Measurements from ENCODE around the gene FAAP20. TPM values are rescaled to one million over a fixed set of nuclear protein-coding genes. Genes with fewer than 3 reads are reported as not detected.

Gene FAAP20
- total and polyA plus RNA-seq, 3 donors from 2014 or later = 65.5 to 72.6 (median 72.0) TPM

DNA sequence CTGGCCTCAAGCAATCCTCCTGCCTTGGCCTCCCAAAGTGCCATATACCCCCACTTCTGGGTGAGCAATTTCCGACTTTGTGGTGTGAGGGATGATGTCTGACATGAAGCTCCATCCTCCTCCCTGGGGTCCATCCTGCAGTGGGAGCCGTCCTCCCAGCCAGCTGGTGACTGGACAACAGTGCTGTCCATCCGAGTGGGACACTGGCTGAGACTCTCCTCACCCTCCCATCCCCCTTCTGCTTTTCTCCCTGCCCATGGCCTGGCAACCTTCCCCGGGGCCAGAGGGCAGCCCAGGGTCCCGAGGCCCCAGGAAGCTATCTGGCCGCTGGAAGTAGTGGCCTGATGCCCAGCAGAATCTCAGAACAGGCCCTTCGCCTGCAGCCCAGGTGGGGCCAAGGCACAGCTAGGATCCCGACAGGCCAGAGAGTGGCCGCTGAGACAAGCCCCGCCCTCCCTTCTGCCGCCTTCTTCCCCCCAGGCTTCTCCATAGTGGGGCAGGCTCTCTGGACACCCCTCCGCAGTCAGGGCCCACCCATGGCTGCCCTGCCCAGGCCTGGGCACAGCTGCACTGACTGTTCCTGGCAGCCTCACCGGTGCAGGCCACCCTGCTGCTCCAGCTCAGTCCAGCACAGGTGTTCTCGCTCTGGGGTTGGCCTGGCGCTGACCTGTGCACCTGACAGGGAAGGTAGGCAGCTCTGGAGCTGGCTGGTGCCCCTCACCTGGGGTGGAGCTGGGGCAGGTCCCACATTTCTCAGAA is 8.4 kb upstream of the FAAP20 start:
- H3K36me3 ChIP-seq (ENCODE audit: low read depth, missing control alignments) = no peaks in the 10 kb centered on the region
- intact Hi-C loops (cut with DNase I; ENCODE audit: low total_unique reads) = loop anchor here (10.0 kb wide), 1 partner anchor 112 kb away; no protein-coding TSS in a partner anchor
- H3K9me3 ChIP-seq = no peaks in the 10 kb centered on the region
- no peak overlapping the region for H3K4me3 ChIP-seq
- H3K4me1 ChIP-seq = peaks cover 31% of the 10 kb centered on the region
- no peaks in the 10 kb centered on the region for H3K27me3 ChIP-seq
- no peak for DNase-seq
- WGBS, 2 donors = 88 to 96% methylated on average over 3 to 15 of the region's 15 CpGs
- no peak overlapping the region for H3K27ac ChIP-seq
- no peak for TF ChIP-seq POLR2A (IDR thresholded peaks at IDR 0.05)
- TF ChIP-seq, protein P1, sequence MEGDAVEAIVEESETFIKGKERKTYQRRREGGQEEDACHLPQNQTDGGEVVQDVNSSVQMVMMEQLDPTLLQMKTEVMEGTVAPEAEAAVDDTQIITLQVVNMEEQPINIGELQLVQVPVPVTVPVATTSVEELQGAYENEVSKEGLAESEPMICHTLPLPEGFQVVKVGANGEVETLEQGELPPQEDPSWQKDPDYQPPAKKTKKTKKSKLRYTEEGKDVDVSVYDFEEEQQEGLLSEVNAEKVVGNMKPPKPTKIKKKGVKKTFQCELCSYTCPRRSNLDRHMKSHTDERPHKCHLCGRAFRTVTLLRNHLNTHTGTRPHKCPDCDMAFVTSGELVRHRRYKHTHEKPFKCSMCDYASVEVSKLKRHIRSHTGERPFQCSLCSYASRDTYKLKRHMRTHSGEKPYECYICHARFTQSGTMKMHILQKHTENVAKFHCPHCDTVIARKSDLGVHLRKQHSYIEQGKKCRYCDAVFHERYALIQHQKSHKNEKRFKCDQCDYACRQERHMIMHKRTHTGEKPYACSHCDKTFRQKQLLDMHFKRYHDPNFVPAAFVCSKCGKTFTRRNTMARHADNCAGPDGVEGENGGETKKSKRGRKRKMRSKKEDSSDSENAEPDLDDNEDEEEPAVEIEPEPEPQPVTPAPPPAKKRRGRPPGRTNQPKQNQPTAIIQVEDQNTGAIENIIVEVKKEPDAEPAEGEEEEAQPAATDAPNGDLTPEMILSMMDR (IDR thresholded peaks at IDR 0.05) = no peak

DNA sequence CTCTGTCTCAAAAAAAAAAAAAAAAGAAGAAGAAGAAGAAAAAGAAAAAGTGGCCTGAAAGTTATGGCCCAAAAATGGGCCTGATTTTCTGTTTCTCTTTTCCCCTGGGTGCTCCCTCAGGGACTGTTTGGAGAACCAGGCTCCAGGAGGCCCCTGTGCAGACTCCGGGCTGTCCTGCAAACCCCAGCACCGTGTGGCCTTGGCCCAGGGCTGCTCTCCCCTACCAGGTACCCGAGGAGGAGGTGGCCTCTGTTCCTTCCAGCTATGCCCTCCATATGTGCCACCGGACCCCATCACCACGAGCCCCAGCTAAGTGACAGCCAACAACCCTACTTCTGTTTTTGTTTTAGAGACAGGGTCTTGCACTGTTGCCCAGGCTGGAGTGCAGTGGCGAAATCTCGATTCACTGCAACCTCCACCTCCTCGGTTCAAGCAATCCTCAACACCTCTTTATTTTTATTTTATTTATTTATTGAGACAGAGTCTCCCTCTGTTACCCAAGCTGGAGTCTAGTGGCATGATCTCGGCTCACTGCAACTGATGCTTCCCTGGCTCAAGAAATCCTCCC is 7.5 kb upstream of the FAAP20 start:
- no peak overlapping the region for H3K4me3 ChIP-seq
- peaks cover 23% of the 10 kb centered on the region for H3K4me1 ChIP-seq
- H3K27me3 ChIP-seq = no peaks in the 10 kb centered on the region
- DNase-seq = no peak
- H3K36me3 ChIP-seq (ENCODE audit: low read depth, missing control alignments) = no peaks in the 10 kb centered on the region
- WGBS, 2 donors = 88 to 93% methylated on average over 9 of the region's 9 CpGs
- no peaks in the 10 kb centered on the region for H3K9me3 ChIP-seq
- no peak overlapping the region for H3K27ac ChIP-seq
- intact Hi-C loops (cut with DNase I; ENCODE audit: low total_unique reads) = loop anchor here (10.0 kb wide), 1 partner anchor 113 kb away; no protein-coding TSS in a partner anchor
- TF ChIP-seq POLR2A (IDR thresholded peaks at IDR 0.05) = no peak
- TF ChIP-seq, protein P1 (IDR thresholded peaks at IDR 0.05) = no peak

DNA sequence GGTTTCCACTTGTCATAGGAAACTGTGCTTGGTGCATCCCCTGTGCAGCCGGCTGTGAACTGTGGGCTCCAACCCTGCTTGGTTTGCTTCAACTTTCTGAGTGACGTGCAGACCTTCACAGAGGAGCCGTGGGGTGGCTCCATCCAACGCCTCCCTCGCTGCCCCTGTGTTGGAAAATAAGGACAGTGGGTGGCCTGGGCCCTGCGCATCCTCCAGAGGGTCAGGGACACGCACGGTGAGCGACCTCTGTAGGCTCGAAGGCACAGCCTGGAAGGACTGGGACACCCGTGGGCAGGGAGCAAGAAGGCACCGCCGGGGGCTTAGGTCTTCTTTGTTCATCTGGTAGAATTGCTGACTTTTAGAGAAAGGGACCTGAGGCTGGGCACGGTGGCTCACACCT is 6.5 kb upstream of the FAAP20 start:
- intact Hi-C loops (cut with DNase I; ENCODE audit: low total_unique reads) = loop anchor here (10.0 kb wide), 1 partner anchor 114 kb away; no protein-coding TSS in a partner anchor
- Histone ChIP-seq H3K27ac (no peak overlapping the region), H3K4me3 (no peak overlapping the region), H3K27me3 (no peaks in the 10 kb centered on the region), H3K36me3 (ENCODE audit: low read depth, missing control alignments) (no peaks in the 10 kb centered on the region), H3K9me3 (no peaks in the 10 kb centered on the region), H3K4me1 (peaks cover 14% of the 10 kb centered on the region)
- 95 to 98% methylated on average over 7 to 14 of the region's 14 CpGs for WGBS, 2 donors
- no peak for DNase-seq
- TF ChIP-seq, protein P1 (IDR thresholded peaks at IDR 0.05) = no peak
- TF ChIP-seq POLR2A (IDR thresholded peaks at IDR 0.05) = no peak

DNA sequence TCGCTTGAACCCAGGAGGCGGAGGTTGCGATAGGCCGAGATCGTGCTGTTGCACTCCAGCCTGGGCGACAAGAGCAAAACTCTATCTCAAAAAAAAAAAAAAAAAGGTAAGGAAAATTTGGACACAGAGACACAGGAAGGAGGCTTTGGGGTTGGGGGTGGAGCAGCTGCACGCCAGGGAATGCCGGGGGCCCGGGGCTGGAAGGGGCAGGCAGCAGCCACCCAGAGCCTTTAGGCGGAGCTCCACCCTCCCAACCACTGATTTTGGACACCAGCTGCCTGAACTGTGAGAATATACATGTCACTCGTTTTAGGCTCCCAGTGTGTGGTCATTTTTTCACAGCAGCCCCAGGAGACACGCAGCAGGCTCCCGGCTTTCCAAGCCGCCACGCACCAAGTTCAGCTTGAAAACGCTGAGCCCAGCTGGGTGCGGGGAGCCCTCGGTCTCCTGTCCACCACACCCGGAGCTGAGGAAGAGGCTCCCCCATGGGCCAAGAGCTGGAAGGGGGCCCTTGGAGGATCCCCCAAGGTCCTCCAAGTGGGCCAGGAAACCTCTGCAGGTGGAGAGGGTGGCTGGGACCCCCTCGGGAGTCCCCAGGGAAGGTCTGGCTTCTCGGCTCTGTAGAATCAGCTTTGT is 5.9 kb upstream of the FAAP20 start:
- no peaks in the 10 kb centered on the region for H3K27me3 ChIP-seq
- 84 to 89% methylated on average over 10 to 21 of the region's 21 CpGs for WGBS, 2 donors

More for the DNA sequence above, 5.9 kb upstream of the FAAP20 start:
- peaks cover 12% of the 10 kb centered on the region for H3K4me1 ChIP-seq
- TF ChIP-seq, protein P1 (IDR thresholded peaks at IDR 0.05) = no peak
- H3K9me3 ChIP-seq = no peaks in the 10 kb centered on the region
- intact Hi-C loops (cut with DNase I; ENCODE audit: low total_unique reads) = loop anchor here (10.0 kb wide), 1 partner anchor 114 kb away; no protein-coding TSS in a partner anchor
- H3K4me3 ChIP-seq = no peak overlapping the region
- no peaks in the 10 kb centered on the region for H3K36me3 ChIP-seq (ENCODE audit: low read depth, missing control alignments)
- no peak overlapping the region for H3K27ac ChIP-seq
- DNase-seq = no peak

All from testis (tissue), 3 donors.